HuH-7.5 (cell line): Measurements from ENCODE around the gene SNX25.
"Not testable (repeated sequence)": the region's sequence is repeated elsewhere in the genome, so short reads cannot be mapped to it uniquely, and the experiment has no call there.

Source experiments
- DNase-seq: peaks from one replicate; pipeline ENCODE4 v3.0.0; 2011; ENCODE audit warnings: low spot score

The SNX25 gene

GRCh38 chr4:185205073-185205472 is 4.3 kb upstream of the SNX25 start:
- not testable (repeated sequence) for DNase-seq

- no peak for DNase-seq
Observed at GRCh38 chr4:185205697-185206342, 3.6 kb upstream of the SNX25 start.

GRCh38 chr4:185207466-185207865 is 1.9 kb upstream of the SNX25 start:
- no peak for DNase-seq

GRCh38 chr4:185209852-185210101 is 379 bp downstream of the SNX25 start:
- not testable (repeated sequence) for DNase-seq

GRCh38 chr4:185210102-185210981 is 944 bp downstream of the SNX25 start:
- DNase-seq, result no peak

GRCh38 chr4:185211035-185211434 is 1.6 kb downstream of the SNX25 start:
- no peak for DNase-seq

- DNase-seq, result no peak
Observed at GRCh38 chr4:185211641-185212040, 2.2 kb downstream of the SNX25 start.

GRCh38 chr4:185212581-185212980 is 3.2 kb downstream of the SNX25 start:
- DNase-seq, result no peak

GRCh38 chr4:185213877-185214276 is 4.5 kb downstream of the SNX25 start:
- DNase-seq, result no peak

GRCh38 chr4:185215261-185215660 is 5.9 kb downstream of the SNX25 start:
- DNase-seq, result no peak

- no peak for DNase-seq
Observed at GRCh38 chr4:185217408-185217975, 8.1 kb downstream of the SNX25 start.

- DNase-seq, result no peak
Observed at GRCh38 chr4:185218312-185218711, 8.9 kb downstream of the SNX25 start.

- DNase-seq, result no peak
Observed at GRCh38 chr4:185219551-185220344, 10.3 kb downstream of the SNX25 start.

GRCh38 chr4:185221491-185221890 is 12.1 kb downstream of the SNX25 start:
- DNase-seq, result no peak

- no peak for DNase-seq
Observed at GRCh38 chr4:185221912-185222311, 12.5 kb downstream of the SNX25 start.

GRCh38 chr4:185222598-185222997 is 13.2 kb downstream of the SNX25 start:
- DNase-seq, result no peak

GRCh38 chr4:185224597-185224996 is 15.2 kb downstream of the SNX25 start:
- DNase-seq, result no peak

- no peak for DNase-seq
Observed at GRCh38 chr4:185225940-185226339, 16.5 kb downstream of the SNX25 start.

- DNase-seq, result no peak
Observed at GRCh38 chr4:185227131-185227551, 17.7 kb downstream of the SNX25 start.

GRCh38 chr4:185227713-185228278 is 18.4 kb downstream of the SNX25 start:
- no peak for DNase-seq

GRCh38 chr4:185229021-185229818 is 19.8 kb downstream of the SNX25 start:
- no peak for DNase-seq
